SU-DHL-6 (cell line): ENCODE data around the gene CLEC11A.

Experiments
- CTCF ChIP-seq: fragments of 200-600 bp; sonication (generic); IDR thresholded peaks from one replicate; pipeline ENCODE4 v1.5.1; 2017; ENCODE audit warnings: antibody characterized with exemption, mild to moderate bottlenecking, low read length, moderate library complexity; ENCODE audit not compliant: insufficient read depth, poor library complexity, severe bottlenecking
- EZH2phosphoT487 ChIP-seq: fragments of 200-600 bp; sonication (generic), shearing (Covaris generic); conservative IDR thresholded peaks from 2 replicates; pipeline ENCODE4 v1.6.1; 2018; ENCODE audit warnings: mild to moderate bottlenecking, antibody characterized with exemption, low read length, moderate library complexity, mixed read lengths

GRCh38 chr19:50711805-50712204 lies 11.4 kb upstream of the CLEC11A start:
- TF ChIP-seq CTCF = no peak
- TF ChIP-seq EZH2phosphoT487 = no peak
